GM19455 (cell line): ENCODE data around the gene OGDHL.

Experiments used
- ATAC-seq: cut with Tn5 transposase; IDR thresholded peaks from one replicate; pipeline ENCODE4 v1.9.1; 2021; ENCODE audit not compliant: unreplicated experiment

OGDHL gene

DNA sequence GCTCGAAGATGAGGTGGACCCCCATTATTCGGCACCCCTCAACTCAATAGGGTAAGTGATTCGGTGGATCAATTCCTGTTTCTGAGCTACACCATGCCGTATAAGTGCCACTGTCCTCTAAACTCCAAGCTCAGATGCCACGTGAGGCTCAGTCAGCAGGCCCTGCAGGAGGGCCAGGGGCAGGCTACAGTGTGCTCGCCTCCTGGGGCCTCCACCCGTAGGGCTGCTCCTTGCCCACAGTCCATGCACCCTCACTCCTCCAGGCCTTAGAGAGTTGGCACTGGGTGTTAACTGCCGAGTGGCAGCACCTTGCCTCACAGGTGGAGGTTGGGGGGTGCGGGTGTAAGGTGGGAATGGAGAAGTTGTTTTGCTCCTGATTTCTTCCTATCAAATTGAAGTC lies 70.5 kb downstream of the OGDHL start:
- no peak for ATAC-seq

DNA sequence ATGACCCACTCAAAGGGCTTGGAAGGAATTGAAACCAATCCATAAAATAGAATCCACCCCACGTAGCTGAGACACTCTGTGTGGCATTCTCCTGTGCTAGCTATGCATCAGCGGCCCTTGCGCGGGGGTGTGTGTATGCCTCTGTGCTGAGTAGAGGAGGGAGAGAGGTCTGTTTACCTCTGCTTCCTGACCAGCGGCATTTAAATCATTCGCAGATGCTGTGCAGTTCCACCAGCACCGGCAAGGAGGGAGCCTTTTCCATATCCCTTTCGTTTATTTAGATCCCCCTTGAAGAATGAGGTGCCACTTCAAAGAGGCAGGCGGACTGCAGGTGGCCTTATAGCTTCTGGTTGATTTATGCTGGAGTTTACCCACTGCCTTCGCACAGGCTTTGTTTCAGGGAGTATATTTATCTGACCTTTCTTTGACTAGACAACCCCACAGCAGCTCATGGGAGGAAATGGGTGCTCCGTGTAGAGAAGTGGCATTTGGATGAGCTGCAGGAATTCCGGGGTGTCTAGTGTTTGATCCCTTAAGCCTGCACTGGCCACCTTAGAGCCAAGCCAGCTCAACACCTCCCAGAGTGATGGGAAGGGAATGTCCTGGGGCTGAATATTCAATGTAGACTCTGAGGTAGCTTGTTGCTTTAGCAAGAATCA lies 71.3 kb downstream of the OGDHL start:
- no peak for ATAC-seq

DNA sequence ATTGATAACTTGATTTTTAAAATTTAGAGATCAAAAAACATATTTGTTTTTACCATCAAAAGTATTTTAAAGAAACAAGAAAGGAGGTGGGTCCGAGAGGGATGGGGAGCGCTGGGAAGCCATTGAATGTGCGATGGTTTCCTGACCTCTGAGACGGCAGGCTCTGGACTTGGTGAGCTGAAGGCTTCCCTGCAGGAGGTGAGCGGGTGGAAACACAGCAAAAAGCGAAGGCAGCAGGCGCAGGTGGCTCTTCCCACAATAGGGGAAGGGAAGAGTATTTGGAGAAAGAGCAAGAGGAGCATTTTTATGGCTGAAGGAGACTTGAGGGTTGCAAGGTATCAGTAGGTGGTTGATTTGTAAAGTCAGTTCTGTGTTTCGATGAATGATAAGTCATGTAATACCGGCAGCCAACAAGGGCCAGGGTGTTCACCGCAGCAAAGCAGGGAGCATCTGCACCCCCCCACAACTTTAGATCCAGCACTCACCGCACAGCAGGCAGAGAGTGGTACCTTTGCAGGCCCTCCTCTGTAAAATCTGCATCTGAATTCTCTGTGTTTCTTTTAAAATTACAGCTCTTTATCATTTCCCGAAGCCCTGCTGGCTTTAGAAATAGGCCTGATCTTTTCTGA lies 72.1 kb downstream of the OGDHL start:
- ATAC-seq, result no peak

GRCh38 chr10:49688920-49689319 lies 73.2 kb downstream of the OGDHL start:
- ATAC-seq, result no peak

GRCh38 chr10:49688261-49688846 lies 73.8 kb downstream of the OGDHL start:
- ATAC-seq, result no peak

DNA sequence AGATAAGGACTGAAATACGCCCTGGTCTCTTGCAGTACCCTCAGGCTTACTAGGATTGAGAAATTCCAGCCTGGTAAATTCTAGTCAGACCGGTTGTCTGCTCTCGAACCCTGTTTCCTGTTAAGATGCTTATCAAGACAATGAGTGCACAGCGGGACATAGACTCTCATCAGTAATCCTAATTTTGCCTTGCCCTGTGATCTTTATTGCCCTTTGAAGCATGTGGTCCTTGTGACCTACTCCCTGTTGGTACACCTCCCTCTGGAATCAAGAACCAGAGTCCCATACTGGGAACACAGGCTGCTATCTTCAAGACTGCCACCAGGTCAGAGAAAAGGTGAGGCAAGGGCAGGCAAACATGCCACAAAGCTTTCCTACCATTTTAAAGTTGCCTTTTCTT lies 75.5 kb downstream of the OGDHL start:
- no peak for ATAC-seq
